ENCODE data around the gene DEUP1. TPM values are rescaled to one million over a fixed set of nuclear protein-coding genes. Genes with fewer than 3 reads are reported as not detected.
A peak's percentile ranks its signal among the peaks of the same experiment; 100 is the strongest.
"Not testable (repeated sequence)": the region's sequence is repeated elsewhere in the genome, so short reads cannot be mapped to it uniquely, and the experiment has no call there.

The DEUP1 gene
- total RNA-seq, 4 donors from 2014 or later = 0.78 to 1.1 TPM; not detected in 2

GRCh38 chr11:93444617-93445073 is 114.1 kb downstream of the DEUP1 start:
- intact Hi-C loops (cut with DNase I) = no loop called here
- WGBS, 2 donors = 76 to 83% methylated on average over 4 to 8 of the region's 8 CpGs
- TF ChIP-seq CTCF (IDR thresholded peaks at IDR 0.05) = no peak
- no peak for TF ChIP-seq POLR2A (IDR thresholded peaks at IDR 0.05)
- no peaks in the 10 kb centered on the region for H3K4me1 ChIP-seq
- H3K9me3 ChIP-seq = no peaks in the 10 kb centered on the region
- peak in 1 of 2 donors; percentile 8 for DNase-seq
- no peaks in the 10 kb centered on the region for H3K36me3 ChIP-seq
- H3K4me3 ChIP-seq (replicated peaks in 1 of 3) = no peak overlapping the region
- H3K27me3 ChIP-seq = no peaks in the 10 kb centered on the region
- H3K27ac ChIP-seq = no peak overlapping the region

- intact Hi-C loops (cut with DNase I) = no loop called here
- H3K27me3 ChIP-seq = no peaks in the 10 kb centered on the region
- no peak for DNase-seq
- no peak overlapping the region for H3K27ac ChIP-seq
- H3K36me3 ChIP-seq = no peaks in the 10 kb centered on the region
- no peaks in the 10 kb centered on the region for H3K9me3 ChIP-seq
- H3K4me3 ChIP-seq (replicated peaks in 1 of 3) = no peak overlapping the region
- H3K4me1 ChIP-seq = no peaks in the 10 kb centered on the region
- TF ChIP-seq POLR2A (IDR thresholded peaks at IDR 0.05) (no peak), CTCF (IDR thresholded peaks at IDR 0.05) (no peak)
- WGBS, 2 donors = 93% methylated on average over 9 of the region's 9 CpGs
Observed at GRCh38 chr11:93458286-93458685, 127.7 kb downstream of the DEUP1 start.

- H3K4me3 ChIP-seq (replicated peaks in 1 of 3); H3K36me3 ChIP-seq; H3K4me1 ChIP-seq; H3K27me3 ChIP-seq; DNase-seq; H3K27ac ChIP-seq; intact Hi-C loops (cut with DNase I); H3K9me3 ChIP-seq: not testable (repeated sequence)
- WGBS, 2 donors = 80 to 96% methylated on average over 4 of the region's 4 CpGs
Observed at GRCh38 chr11:93463666-93464065, 133.1 kb downstream of the DEUP1 start.

- no peaks in the 10 kb centered on the region for H3K4me1 ChIP-seq
- WGBS, 2 donors = 77 to 78% methylated on average over 3 of the region's 3 CpGs
- intact Hi-C loops (cut with DNase I) = no loop called here
Observed at GRCh38 chr11:93464927-93465540, 134.5 kb downstream of the DEUP1 start.

GRCh38 chr11:93467054-93467453 is 136.5 kb downstream of the DEUP1 start:
- no peaks in the 10 kb centered on the region for H3K36me3 ChIP-seq
- no peaks in the 10 kb centered on the region for H3K9me3 ChIP-seq
- H3K4me3 ChIP-seq (replicated peaks in 1 of 3) = no peak overlapping the region
- H3K27ac ChIP-seq = no peak overlapping the region
- TF ChIP-seq POLR2A (IDR thresholded peaks at IDR 0.05) (no peak), CTCF (IDR thresholded peaks at IDR 0.05) (no peak)
- WGBS, 2 donors = 91 to 97% methylated on average over 4 of the region's 4 CpGs
- no peak for DNase-seq
- no peaks in the 10 kb centered on the region for H3K27me3 ChIP-seq
- intact Hi-C loops (cut with DNase I) = no loop called here
- no peaks in the 10 kb centered on the region for H3K4me1 ChIP-seq

More at GRCh38 chr11:93464927-93465540, 134.5 kb downstream of the DEUP1 start:
- Histone ChIP-seq H3K9me3 (no peaks in the 10 kb centered on the region), H3K4me3 (replicated peaks in 1 of 3) (no peak overlapping the region), H3K27ac (no peak overlapping the region), H3K27me3 (no peaks in the 10 kb centered on the region), H3K36me3 (no peaks in the 10 kb centered on the region)
- DNase-seq = no peak
- TF ChIP-seq POLR2A (IDR thresholded peaks at IDR 0.05) = no peak
- no peak for TF ChIP-seq CTCF (IDR thresholded peaks at IDR 0.05)
